Stomach (tissue), 4 donors: ENCODE results near the gene SH3RF3.

Experiments
- CTCF ChIP-seq, 7 experiments: fragments of 450-650 bp in 4 of 7; fragments of 200-600 bp in 3 of 7; sonication (generic) in 3 of 7; IDR thresholded peaks; one replicate each; pipeline ENCODE4 v1.5.1; 2016 to 2019; ENCODE audit warnings: antibody characterized with exemption in 7 of 7, control low read depth in 2 of 7, mild to moderate bottlenecking in 1 of 7
- EP300 ChIP-seq: sonication (generic); formaldehyde crosslinking; IDR thresholded peaks from one replicate; pipeline ENCODE4 v1.6.1; 2017; ENCODE audit warnings: antibody characterized with exemption
- POLR2A ChIP-seq, 4 donors: fragments of 450-650 bp; IDR thresholded peaks; one replicate each; pipeline ENCODE4 v1.6.1; 2016; ENCODE audit warnings: antibody characterized with exemption in 4 of 4, control low read depth in 2 of 4, mild to moderate bottlenecking in 1 of 4, moderate library complexity in 1 of 4
- POLR2AphosphoS5 ChIP-seq, 3 donors: sonication (generic); formaldehyde crosslinking; IDR thresholded peaks; one replicate each; pipeline ENCODE4 v1.6.1; 2016; ENCODE audit warnings: antibody characterized with exemption in 3 of 3

GRCh38 chr2:109138449-109138848 lies 9.4 kb downstream of the SH3RF3 start:
- TF ChIP-seq EP300 (no peak), CTCF (IDR thresholded peaks at IDR 0.05) (no peak), POLR2A (IDR thresholded peaks at IDR 0.05) (no peak), POLR2AphosphoS5 (IDR thresholded peaks at IDR 0.05) (no peak)
